ENCODE results near the gene HCK. TPM values are rescaled to one million over a fixed set of nuclear protein-coding genes. Genes with fewer than 3 reads are reported as not detected.

HCK gene
- polyA plus RNA-seq, 1 of the 3 experiments (the other 2 are of a cell fraction), result not detected

- H3K9me3 ChIP-seq, result no peaks in the 10 kb centered on the region
- CTCF ChIA-PET, result no interaction called here
- peaks cover 3 to 8% of the 10 kb centered on the region in 2 experiments for H3K36me3 ChIP-seq (replicated peaks in 1 of 2; ENCODE audit: control insufficient read depth in 1 of 2, insufficient read depth in 2 of 2, low read length in 1 of 2)
- peaks cover 75% of the 10 kb centered on the region for H3K79me2 ChIP-seq (ENCODE audit: insufficient read depth)
- TF ChIP-seq ELF1 (IDR thresholded peaks at IDR 0.05) (no peak), EP300 (IDR thresholded peaks at IDR 0.05; ENCODE audit: borderline replicate concordance in 1 of 2, low read depth in 1 of 2, low read length in 1 of 2) (no peak), RFX5 (IDR thresholded peaks at IDR 0.05; ENCODE audit: low read length) (no peak), NRF1 (IDR thresholded peaks at IDR 0.05; ENCODE audit: low read depth, low read length) (no peak), GATA2 (CRISPR knock-in tag; IDR thresholded peaks at IDR 0.05) (no peak), PBX3 (IDR thresholded peaks at IDR 0.05) (no peak), NFIC (IDR thresholded peaks at IDR 0.05; ENCODE audit: borderline replicate concordance) (no peak), SIN3A (IDR thresholded peaks at IDR 0.05; ENCODE audit: borderline replicate concordance, low read depth, low read length) (no peak), TCF12 (IDR thresholded peaks at IDR 0.05) (no peak), GABPA (IDR thresholded peaks at IDR 0.05; ENCODE audit: low read depth) (no peak), YY1 (IDR thresholded peaks at IDR 0.05; ENCODE audit: low read depth) (no peak), FOSL2 (IDR thresholded peaks at IDR 0.05; ENCODE audit: borderline replicate concordance, low read depth) (no peak), RAD21 (IDR thresholded peaks at IDR 0.05; ENCODE audit: low read length) (no peak), USF1 (IDR thresholded peaks at IDR 0.05; ENCODE audit: borderline replicate concordance, low read depth) (no peak), MEF2A (IDR thresholded peaks at IDR 0.05; ENCODE audit: borderline replicate concordance, low read depth) (no peak), CTCF (IDR thresholded peaks at IDR 0.05) (no peak)
- peaks cover 5% of the 10 kb centered on the region for H3F3A ChIP-seq (replicated peaks; ENCODE audit: insufficient read depth)
- H3K27me3 ChIP-seq (ENCODE audit: insufficient read depth), result no peaks in the 10 kb centered on the region
- no peak overlapping the region for H3K9ac ChIP-seq
- peaks cover 57% of the 10 kb centered on the region for H4K20me1 ChIP-seq (ENCODE audit: insufficient read depth)
- no peaks in the 10 kb centered on the region for H3K9me2 ChIP-seq
- POLR2A ChIA-PET, result no interaction called here
- no peak overlapping the region; a peak in 1 of 4 replicates for H3K27ac ChIP-seq (ENCODE audit: low read depth in 2 of 2, low read length in 1 of 2)
- no peak for DNase-seq
- no peaks in the 10 kb centered on the region; a peak in 1 of 4 replicates for H3K4me1 ChIP-seq (ENCODE audit: control insufficient read depth in 1 of 2, insufficient read depth in 2 of 2, low read depth in 1 of 2, low read length in 1 of 2)
- WGBS (ENCODE audit: low lambda C conversion rate), result 94% methylated on average over 4 of the region's 4 CpGs
- H2AFZ ChIP-seq (ENCODE audit: low read depth), result no peak overlapping the region
- no peak overlapping the region for H3K4me2 ChIP-seq
- H3K4me3 ChIP-seq (ENCODE audit: low read depth in 2 of 2, low read length in 1 of 2), result no peak overlapping the region
These were observed 72.9 kb downstream of the HCK start for GRCh38 chr20:32124916-32125454.

GRCh38 chr20:32125506-32125905, 73.5 kb downstream of the HCK start:
- Histone ChIP-seq H3K9me3 (no peaks in the 10 kb centered on the region), H3K9ac (no peak overlapping the region), H3K79me2 (ENCODE audit: insufficient read depth) (peaks cover 77% of the 10 kb centered on the region), H3K4me2 (no peak overlapping the region), H3K4me3 (ENCODE audit: low read depth in 2 of 2, low read length in 1 of 2) (no peak overlapping the region), H2AFZ (ENCODE audit: low read depth) (no peak overlapping the region), H3K9me2 (no peaks in the 10 kb centered on the region), H3F3A (replicated peaks; ENCODE audit: insufficient read depth) (peaks cover 4% of the 10 kb centered on the region), H3K27me3 (ENCODE audit: insufficient read depth) (no peaks in the 10 kb centered on the region), H4K20me1 (ENCODE audit: insufficient read depth) (peaks cover 59% of the 10 kb centered on the region), H3K4me1 (ENCODE audit: control insufficient read depth in 1 of 2, insufficient read depth in 2 of 2, low read depth in 1 of 2, low read length in 1 of 2) (no peaks in the 10 kb centered on the region; a peak in 1 of 4 replicates), H3K27ac (ENCODE audit: low read depth in 2 of 2, low read length in 1 of 2) (no peak overlapping the region), H3K36me3 (replicated peaks in 1 of 2; ENCODE audit: control insufficient read depth in 1 of 2, insufficient read depth in 2 of 2, low read length in 1 of 2) (peaks cover 6 to 8% of the 10 kb centered on the region in 2 experiments)
- DNase-seq, result no peak
- CTCF ChIA-PET, result no interaction called here
- POLR2A ChIA-PET, result no interaction called here
- 96% methylated on average over 5 of the region's 5 CpGs for WGBS (ENCODE audit: low lambda C conversion rate)
- TF ChIP-seq CTCF (IDR thresholded peaks at IDR 0.05) (no peak), CHD2 (IDR thresholded peaks at IDR 0.05; ENCODE audit: low read length, partially characterized antibody) (no peak), USF1 (IDR thresholded peaks at IDR 0.05; ENCODE audit: borderline replicate concordance, low read depth) (no peak), RCOR1 (IDR thresholded peaks at IDR 0.05; ENCODE audit: low read length) (no peak), YY1 (IDR thresholded peaks at IDR 0.05; ENCODE audit: low read depth) (no peak), RAD21 (IDR thresholded peaks at IDR 0.05; ENCODE audit: low read length) (no peak), ELF1 (IDR thresholded peaks at IDR 0.05) (no peak), JUND (IDR thresholded peaks at IDR 0.05) (no peak), MEF2A (IDR thresholded peaks at IDR 0.05; ENCODE audit: borderline replicate concordance, low read depth) (no peak), SIN3A (IDR thresholded peaks at IDR 0.05; ENCODE audit: borderline replicate concordance, low read depth, low read length) (no peak), TEAD4 (IDR thresholded peaks at IDR 0.05; ENCODE audit: borderline replicate concordance, insufficient read depth) (no peak), GABPA (IDR thresholded peaks at IDR 0.05; ENCODE audit: low read depth) (no peak), RXRA (IDR thresholded peaks at IDR 0.05; ENCODE audit: borderline replicate concordance, low read depth) (no peak), TAF1 (IDR thresholded peaks at IDR 0.05; ENCODE audit: borderline replicate concordance, low read depth, low read length) (no peak), FOXM1 (IDR thresholded peaks at IDR 0.05; ENCODE audit: low read depth) (no peak)

Measured in SK-N-SH (cell line).